Left ventricle myocardium inferior (tissue), 1 donor: ENCODE data around the gene GSE1. TPM values are rescaled to one million over a fixed set of nuclear protein-coding genes. Genes with fewer than 3 reads are reported as not detected.

Source experiments
- DNase-seq: peaks from one replicate; pipeline ENCODE4 v3.0.0-alpha.2; 2020
- H3K27ac ChIP-seq: fragments of 200-600 bp; replicated peaks from 2 replicates; pipeline ENCODE4 v1.8.0; 2021
- H3K27me3 ChIP-seq: fragments of 200-600 bp; 2 replicates; pipeline ENCODE4 v1.8.0; 2021; ENCODE audit warnings: low read depth
- H3K36me3 ChIP-seq: fragments of 200-600 bp; 2 replicates; pipeline ENCODE4 v1.8.0; 2021
- H3K4me1 ChIP-seq: fragments of 200-600 bp; 2 replicates; pipeline ENCODE4 v1.8.0; 2021
- H3K4me3 ChIP-seq: fragments of 200-600 bp; 2 replicates; pipeline ENCODE4 v1.8.0; 2021; ENCODE audit warnings: mild to moderate bottlenecking, moderate library complexity
- H3K9me3 ChIP-seq: fragments of 200-600 bp; replicated peaks from 2 replicates; pipeline ENCODE4 v1.8.0; 2021
- CTCF ChIP-seq: fragments of 200-600 bp; IDR thresholded peaks from 2 replicates; pipeline ENCODE4 v1.8.0; 2021; ENCODE audit warnings: antibody characterized with exemption, mild to moderate bottlenecking, borderline replicate concordance
- intact Hi-C: fragments of 100-400 bp; cut with micrococcal nuclease; formaldehyde crosslinking; loops from one replicate; pipeline ENCODE4 v1.11.0; 2022
- total RNA-seq: library from RNA; stranded (reverse); fragmentation: NEBNext Ultra II Directional; extraction: Animal tissue kit (Norgen Biotek cat#: 25700); gene quantifications from one replicate; pipeline ENCODE4 v1.2.1, GENCODE V29; 2021
- donor health status: DM: no; HTN: yes; CAD: no; lungs with severe emphysema.

Gene GSE1
- total RNA-seq, 1 donor from 2014 or later: 34.2 TPM

- intact Hi-C loops: no loop called here
- Histone ChIP-seq H3K27me3 (no peaks in the 10 kb centered on the region), H3K27ac (no peak overlapping the region), H3K4me3 (no peak overlapping the region), H3K36me3 (peaks cover 11% of the 10 kb centered on the region), H3K4me1 (peaks cover 39% of the 10 kb centered on the region), H3K9me3 (no peaks in the 10 kb centered on the region)
- DNase-seq: no peak
- no peak for TF ChIP-seq CTCF
Measured at GRCh38 chr16:85646976-85647375, 33.9 kb downstream of the GSE1 start.

GRCh38 chr16:85648070-85648714 is 35.1 kb downstream of the GSE1 start:
- no peaks in the 10 kb centered on the region for H3K27me3 ChIP-seq
- H3K9me3 ChIP-seq: no peaks in the 10 kb centered on the region
- H3K4me3 ChIP-seq: no peak overlapping the region
- intact Hi-C loops: no loop called here
- H3K36me3 ChIP-seq: peaks cover 11% of the 10 kb centered on the region
- no peak overlapping the region for H3K27ac ChIP-seq
- TF ChIP-seq CTCF: no peak
- no peak for DNase-seq
- H3K4me1 ChIP-seq: peaks cover 36% of the 10 kb centered on the region

DNA sequence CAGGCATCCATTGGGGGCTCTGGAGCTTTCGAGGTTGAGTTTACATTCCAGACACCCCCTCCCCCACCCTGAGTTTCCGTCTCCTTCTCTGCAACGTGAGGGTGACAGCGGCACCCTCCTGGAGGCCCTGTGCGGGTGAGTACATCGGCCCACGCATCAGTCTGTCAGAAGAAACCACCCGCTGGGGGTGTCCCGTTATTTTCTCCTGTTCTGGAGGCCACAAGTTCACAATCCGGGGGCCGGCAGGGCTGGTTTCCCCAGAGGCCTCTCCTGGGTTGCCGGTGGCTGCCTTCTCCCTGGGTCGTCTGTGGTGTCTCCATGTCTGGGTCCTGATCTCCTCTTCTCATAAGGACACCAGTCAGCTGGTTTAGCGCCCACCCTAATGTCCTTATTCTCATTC is 35.7 kb downstream of the GSE1 start:
- intact Hi-C loops: no loop called here

DNA sequence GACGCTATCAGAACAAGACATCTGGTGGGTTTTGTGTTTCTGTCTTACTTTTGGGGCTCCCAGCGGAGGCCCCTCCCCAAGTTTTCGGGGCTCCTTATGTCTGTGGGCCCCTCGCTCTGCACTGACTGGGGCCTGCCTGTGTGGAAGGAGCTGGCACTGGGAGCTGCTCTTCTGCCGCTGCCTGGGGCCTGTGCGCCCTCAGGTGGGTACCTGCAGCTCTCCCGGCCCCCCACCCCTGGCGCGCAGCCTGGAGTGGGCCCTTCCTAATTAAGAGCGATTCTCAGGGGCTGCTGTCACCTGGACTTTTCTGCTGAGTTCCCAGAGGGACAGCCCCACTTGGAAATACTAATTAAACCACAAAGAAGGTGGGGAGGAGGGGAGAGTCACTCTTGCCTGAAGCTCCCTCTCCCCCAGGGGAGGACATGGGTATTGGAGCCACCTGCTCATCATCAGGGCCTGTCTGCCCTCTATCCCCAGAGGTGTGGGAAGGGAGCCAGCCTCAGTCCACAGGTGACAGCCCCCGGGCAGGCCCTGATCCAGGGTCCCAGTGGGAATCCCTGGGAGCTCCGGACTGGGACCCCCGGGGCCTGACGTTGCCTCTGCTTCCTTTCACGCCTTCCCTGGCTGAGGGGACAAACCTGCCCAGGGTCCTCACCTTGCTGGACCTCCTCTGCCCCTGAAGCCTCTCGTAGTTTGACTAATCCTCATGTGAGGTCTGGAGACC is 36.5 kb downstream of the GSE1 start:
- Histone ChIP-seq H3K4me1 (peaks cover 32% of the 10 kb centered on the region), H3K27me3 (no peaks in the 10 kb centered on the region), H3K27ac (no peak overlapping the region), H3K36me3 (peaks cover 15% of the 10 kb centered on the region), H3K4me3 (no peak overlapping the region), H3K9me3 (no peaks in the 10 kb centered on the region)
- TF ChIP-seq CTCF: no peak
- intact Hi-C loops: no loop called here
- no peak for DNase-seq

More for the DNA sequence above, 35.7 kb downstream of the GSE1 start:
- no peak overlapping the region for H3K4me3 ChIP-seq
- H3K36me3 ChIP-seq: peaks cover 11% of the 10 kb centered on the region
- no peak overlapping the region for H3K27ac ChIP-seq
- no peak for DNase-seq
- H3K27me3 ChIP-seq: no peaks in the 10 kb centered on the region
- peaks cover 36% of the 10 kb centered on the region for H3K4me1 ChIP-seq
- no peaks in the 10 kb centered on the region for H3K9me3 ChIP-seq
- no peak for TF ChIP-seq CTCF

- intact Hi-C loops: no loop called here
- no peak for TF ChIP-seq CTCF
- Histone ChIP-seq H3K27me3 (no peaks in the 10 kb centered on the region), H3K27ac (no peak overlapping the region), H3K36me3 (peaks cover 22% of the 10 kb centered on the region), H3K9me3 (no peaks in the 10 kb centered on the region), H3K4me3 (no peak overlapping the region), H3K4me1 (peaks cover 32% of the 10 kb centered on the region)
- DNase-seq: no peak
Measured at GRCh38 chr16:85650135-85650843, 37.2 kb downstream of the GSE1 start.
